HG02610 (cell line): Measurements from ENCODE around the gene RAB1A.
"Not testable (repeated sequence)": the region's sequence is repeated elsewhere in the genome, so short reads cannot be mapped to it uniquely, and the experiment has no call there.

ENCODE experiments used
- ATAC-seq: cut with Tn5 transposase; IDR thresholded peaks from one replicate; pipeline ENCODE4 v1.9.1; 2021; ENCODE audit warnings: mild to moderate bottlenecking, moderate library complexity; ENCODE audit not compliant: unreplicated experiment

RAB1A gene

GRCh38 chr2:65129826-65130663 is at the start of gene RAB1A:
Gene RAB1A, minus strand, starts transcription at chr2:65130106. Its CDS starts 191 bp downstream, at chr2:65129915.
- peak; percentile 98 for ATAC-seq

GRCh38 chr2:65177751-65178442 is 48.0 kb upstream of the RAB1A start:
- ATAC-seq = no peak

GRCh38 chr2:65175894-65176530 is 46.1 kb upstream of the RAB1A start:
- ATAC-seq = no peak

GRCh38 chr2:65174031-65174430 is 44.1 kb upstream of the RAB1A start:
- ATAC-seq = not testable (repeated sequence)

GRCh38 chr2:65172994-65173790 is 43.3 kb upstream of the RAB1A start:
- ATAC-seq = no peak

- ATAC-seq = not testable (repeated sequence)
Observed at GRCh38 chr2:65170611-65171477, 40.9 kb upstream of the RAB1A start.

GRCh38 chr2:65169760-65170136 is 39.8 kb upstream of the RAB1A start:
- ATAC-seq = no peak

GRCh38 chr2:65165558-65165957 is 35.7 kb upstream of the RAB1A start:
- ATAC-seq = no peak

- ATAC-seq = no peak
Observed at GRCh38 chr2:65164426-65164891, 34.6 kb upstream of the RAB1A start.

GRCh38 chr2:65161551-65162100 is 31.7 kb upstream of the RAB1A start:
- no peak for ATAC-seq

- no peak for ATAC-seq
Observed at GRCh38 chr2:65159906-65160305, 30.0 kb upstream of the RAB1A start.

GRCh38 chr2:65159261-65159660 is 29.4 kb upstream of the RAB1A start:
- no peak for ATAC-seq

- ATAC-seq = no peak
Observed at GRCh38 chr2:65158557-65158956, 28.7 kb upstream of the RAB1A start.

- ATAC-seq = not testable (repeated sequence)
Observed at GRCh38 chr2:65157856-65158255, 27.9 kb upstream of the RAB1A start.

- no peak for ATAC-seq
Observed at GRCh38 chr2:65156041-65156440, 26.1 kb upstream of the RAB1A start.

GRCh38 chr2:65153515-65153914 is 23.6 kb upstream of the RAB1A start:
- no peak for ATAC-seq

GRCh38 chr2:65146078-65146477 is 16.2 kb upstream of the RAB1A start:
- ATAC-seq = no peak

- no peak for ATAC-seq
Observed at GRCh38 chr2:65144571-65144970, 14.7 kb upstream of the RAB1A start.

GRCh38 chr2:65142515-65142914 is 12.6 kb upstream of the RAB1A start:
- ATAC-seq = no peak
